Measurements from ENCODE around the gene CLNK. TPM values are rescaled to one million over a fixed set of nuclear protein-coding genes. Genes with fewer than 3 reads are reported as not detected.
A peak's percentile ranks its signal among the peaks of the same experiment; 100 is the strongest.

The CLNK gene
- total RNA-seq, 2 donors from 2014 or later, result 0.16 TPM; not detected in 1

- intact Hi-C loops (cut with DNase I), result no loop called here
- peak within 1 kb of the TSS; percentile 55 for H3K4me3 ChIP-seq
- H3K9ac ChIP-seq (ENCODE audit: low read depth in 2 of 2, low read length in 2 of 2), result peak within 1 kb of the TSS in 1 of 2 donors; percentile 68
- H3K36me3 ChIP-seq, result no peaks in the 10 kb centered on the region
- peaks cover 7% of the 10 kb centered on the region for H3K27me3 ChIP-seq
- no peak for TF ChIP-seq CTCF (IDR thresholded peaks at IDR 0.05)
- H3K9me3 ChIP-seq, result no peaks in the 10 kb centered on the region
- no peak within 1 kb of the TSS for H3K27ac ChIP-seq
- peak; percentile 75 for DNase-seq
- peaks cover 3% of the 10 kb centered on the region for H3K4me1 ChIP-seq
These were observed 227.2 kb downstream of the CLNK start, which contains the start of gene ZNF518B for GRCh38 chr4:10457255-10457801. TSS of gene ZNF518B (minus strand) at chr4:10457426. CDS start at chr4:10446328, 11,098 bp downstream.

- no peak for TF ChIP-seq CTCF (IDR thresholded peaks at IDR 0.05)
- H3K9me3 ChIP-seq, result no peaks in the 10 kb centered on the region
- no peaks in the 10 kb centered on the region for H3K36me3 ChIP-seq
- peak; percentile 68 for DNase-seq
- peak overlapping the region in 1 of 2 donors; percentile 68 for H3K9ac ChIP-seq (ENCODE audit: low read depth in 2 of 2, low read length in 2 of 2)
- H3K4me1 ChIP-seq, result peaks cover 3% of the 10 kb centered on the region
- peak overlapping the region; percentile 55 for H3K4me3 ChIP-seq
- no peak overlapping the region for H3K27ac ChIP-seq
- peaks cover 2% of the 10 kb centered on the region for H3K27me3 ChIP-seq
- intact Hi-C loops (cut with DNase I), result no loop called here
These were observed 227.8 kb downstream of the CLNK start for GRCh38 chr4:10456595-10457254.

- intact Hi-C loops (cut with DNase I), result no loop called here
These were observed 228.3 kb downstream of the CLNK start for GRCh38 chr4:10456260-10456594.

GRCh38 chr4:10455133-10455532 lies 229.4 kb downstream of the CLNK start:
- Histone ChIP-seq H3K36me3 (no peaks in the 10 kb centered on the region), H3K4me3 (no peak overlapping the region), H3K27me3 (no peaks in the 10 kb centered on the region), H3K27ac (no peak overlapping the region), H3K9ac (ENCODE audit: low read depth in 2 of 2, low read length in 2 of 2) (no peak overlapping the region), H3K9me3 (no peaks in the 10 kb centered on the region), H3K4me1 (peaks cover 3% of the 10 kb centered on the region)
- no peak for TF ChIP-seq CTCF (IDR thresholded peaks at IDR 0.05)
- intact Hi-C loops (cut with DNase I), result no loop called here
- DNase-seq, result no peak

More at GRCh38 chr4:10456260-10456594, 228.3 kb downstream of the CLNK start:
- Histone ChIP-seq H3K27me3 (no peaks in the 10 kb centered on the region), H3K9me3 (no peaks in the 10 kb centered on the region), H3K4me1 (peaks cover 3% of the 10 kb centered on the region), H3K27ac (no peak overlapping the region), H3K4me3 (peak overlapping the region; percentile 55), H3K9ac (ENCODE audit: low read depth in 2 of 2, low read length in 2 of 2) (no peak overlapping the region), H3K36me3 (no peaks in the 10 kb centered on the region)
- peak; percentile 20 for DNase-seq
- TF ChIP-seq CTCF (IDR thresholded peaks at IDR 0.05), result no peak

GRCh38 chr4:10454726-10455125 lies 229.8 kb downstream of the CLNK start:
- H3K4me1 ChIP-seq, result peaks cover 3% of the 10 kb centered on the region
- no peak for TF ChIP-seq CTCF (IDR thresholded peaks at IDR 0.05)
- H3K27ac ChIP-seq, result no peak overlapping the region
- intact Hi-C loops (cut with DNase I), result no loop called here
- H3K9me3 ChIP-seq, result no peaks in the 10 kb centered on the region
- no peak for DNase-seq
- no peaks in the 10 kb centered on the region for H3K36me3 ChIP-seq
- H3K27me3 ChIP-seq, result no peaks in the 10 kb centered on the region
- H3K9ac ChIP-seq (ENCODE audit: low read depth in 2 of 2, low read length in 2 of 2), result no peak overlapping the region
- H3K4me3 ChIP-seq, result no peak overlapping the region

Data from colonic mucosa (tissue), 4 donors.